COLO829 (cell line): Measurements from ENCODE around the gene HOXC10.

Source experiments
- DNase-seq: peaks from one replicate; pipeline ENCODE4 v3.0.0; 2012; ENCODE audit warnings: low spot score

Gene HOXC10

DNA sequence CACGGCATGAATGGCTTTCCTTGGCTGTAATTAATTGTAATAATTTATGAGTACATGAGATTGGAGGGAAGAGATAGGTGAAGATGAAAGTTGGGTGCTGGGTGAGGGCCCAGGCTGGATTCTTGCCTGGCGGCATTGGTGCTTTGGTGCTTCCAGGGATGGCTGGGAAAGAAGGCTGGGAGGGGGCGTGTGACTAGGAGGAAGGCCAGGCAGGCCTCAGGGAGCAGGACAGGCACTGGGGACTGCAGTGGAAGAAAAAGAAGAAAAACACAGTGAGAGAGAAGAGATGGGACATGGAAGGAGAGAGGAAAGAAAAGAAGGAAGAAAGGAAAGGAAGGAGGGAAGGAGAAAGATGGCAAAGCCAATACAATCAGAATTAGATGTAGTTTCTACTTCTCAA is 18.7 kb downstream of the HOXC10 start:
- no peak for DNase-seq

DNA sequence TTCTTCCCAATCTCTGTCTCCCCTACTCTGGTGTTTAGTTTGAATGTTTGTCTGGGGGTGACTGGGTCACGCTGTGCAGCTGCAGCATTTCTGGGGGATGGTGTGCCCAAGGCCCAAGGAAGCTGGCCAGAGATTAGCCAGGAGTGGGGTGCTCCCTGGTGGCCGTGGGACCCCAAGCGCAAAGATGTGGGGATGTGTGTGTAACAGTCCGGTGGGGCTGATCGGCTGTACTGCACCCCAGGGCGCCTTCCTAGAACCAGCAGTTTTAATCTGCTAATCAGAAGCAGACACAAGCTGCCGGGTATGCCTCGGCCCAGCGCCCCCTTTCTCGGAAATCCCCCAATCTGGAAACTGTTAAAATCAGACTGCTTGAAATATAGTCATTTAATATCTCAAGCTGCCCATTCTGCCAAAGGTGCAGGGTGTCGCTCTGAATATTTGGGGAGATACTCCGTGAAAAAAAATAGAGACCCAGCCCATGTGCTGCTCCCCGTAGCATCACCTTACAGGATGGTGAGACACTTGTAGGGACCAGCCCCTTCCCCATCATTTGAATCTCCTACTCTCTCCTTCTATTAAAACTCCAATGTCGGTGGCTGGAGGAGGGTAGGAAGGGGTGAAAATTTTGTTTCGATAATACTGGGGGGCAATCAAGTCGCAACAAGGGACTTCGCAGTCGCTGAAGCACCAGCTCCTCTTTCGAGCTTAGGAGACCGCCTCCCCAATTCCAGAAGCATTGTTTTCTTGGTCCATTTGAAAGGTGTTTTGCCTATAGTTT is 19.3 kb downstream of the HOXC10 start:
- no peak for DNase-seq

DNA sequence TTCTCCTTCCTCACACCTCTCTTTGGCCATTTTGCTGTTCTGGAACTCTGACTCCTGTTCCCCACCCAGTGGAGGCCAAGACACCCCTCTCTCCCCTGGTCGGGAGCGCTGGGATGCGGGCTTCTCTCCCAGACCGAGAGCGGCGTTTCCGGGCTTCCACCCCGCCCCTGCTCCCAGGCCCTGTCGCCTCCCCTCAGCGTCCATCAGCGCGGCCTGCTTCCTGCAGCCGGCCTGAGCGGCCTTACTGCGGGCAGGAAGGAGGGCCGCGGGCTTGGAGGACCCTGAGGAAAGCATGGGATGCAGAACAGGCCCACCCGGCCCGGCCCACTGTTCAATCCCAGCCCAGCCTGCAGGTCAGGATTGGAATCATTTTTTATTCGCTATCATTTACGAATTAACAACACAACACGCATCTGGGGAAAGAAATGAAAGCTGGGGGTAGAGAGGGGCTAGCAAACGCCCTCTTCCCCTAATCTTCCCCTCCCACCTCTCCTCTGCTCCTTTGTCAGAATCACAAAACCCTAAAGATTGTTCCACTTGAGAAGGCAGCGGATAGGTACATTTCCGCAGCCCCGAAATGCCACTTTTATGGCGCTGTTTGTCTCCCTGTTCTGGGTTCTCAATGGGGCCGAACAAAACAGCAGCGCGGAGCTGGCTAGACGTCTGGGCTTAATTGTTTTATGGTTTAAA is 20.0 kb downstream of the HOXC10 start:
- no peak for DNase-seq

DNA sequence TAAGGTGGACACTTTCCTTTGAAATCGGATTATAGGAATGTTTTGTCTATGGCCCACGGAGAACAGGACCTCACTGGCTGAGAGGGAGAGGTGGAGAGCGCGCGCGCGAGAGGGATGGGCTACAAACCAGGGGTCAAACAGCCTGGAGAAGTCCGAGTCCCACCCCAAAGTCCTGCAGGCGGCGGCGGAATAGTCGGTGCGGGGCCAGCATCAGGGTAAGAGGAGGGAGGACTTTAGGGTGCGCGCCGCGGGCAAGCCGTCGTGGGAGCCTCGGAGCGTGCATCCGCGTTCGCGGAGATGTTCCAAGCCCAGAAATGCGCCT is 20.5 kb downstream of the HOXC10 start:
- no peak for DNase-seq

DNA sequence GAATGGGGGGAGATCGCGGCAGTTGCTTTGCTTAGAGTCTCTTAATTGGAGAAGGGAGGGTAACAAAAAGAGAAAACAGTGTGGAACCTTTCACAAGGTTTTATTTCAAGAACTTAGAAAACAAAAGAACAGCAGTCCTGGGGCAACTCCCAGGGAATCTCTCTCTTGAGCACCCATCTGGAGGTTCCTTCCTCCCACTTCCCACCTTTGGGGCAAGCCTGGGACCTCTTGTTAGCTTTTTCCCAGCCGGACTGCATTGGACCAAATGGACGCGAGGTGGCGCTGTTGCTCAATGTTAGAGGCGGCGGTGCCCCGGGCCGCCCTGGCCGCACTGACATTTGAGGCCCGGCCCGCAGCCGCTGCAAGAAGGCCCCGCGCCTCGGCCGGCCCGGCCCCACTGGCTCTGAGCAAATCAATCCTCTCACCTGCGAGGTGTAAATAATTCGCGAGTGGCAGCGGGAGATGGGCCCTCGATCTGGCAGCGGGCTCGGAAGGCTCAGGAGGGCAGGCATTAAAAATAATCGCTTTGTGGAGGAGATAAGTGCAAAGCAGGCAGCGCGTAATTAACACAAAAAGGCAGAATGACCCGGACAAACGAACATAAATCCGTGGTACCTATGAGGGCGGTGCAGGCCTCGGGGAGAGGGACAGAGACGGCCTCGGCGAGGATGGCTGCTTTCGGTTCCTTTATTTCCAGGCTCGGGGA is 21.1 kb downstream of the HOXC10 start:
- DNase-seq: peak; percentile 67

DNA sequence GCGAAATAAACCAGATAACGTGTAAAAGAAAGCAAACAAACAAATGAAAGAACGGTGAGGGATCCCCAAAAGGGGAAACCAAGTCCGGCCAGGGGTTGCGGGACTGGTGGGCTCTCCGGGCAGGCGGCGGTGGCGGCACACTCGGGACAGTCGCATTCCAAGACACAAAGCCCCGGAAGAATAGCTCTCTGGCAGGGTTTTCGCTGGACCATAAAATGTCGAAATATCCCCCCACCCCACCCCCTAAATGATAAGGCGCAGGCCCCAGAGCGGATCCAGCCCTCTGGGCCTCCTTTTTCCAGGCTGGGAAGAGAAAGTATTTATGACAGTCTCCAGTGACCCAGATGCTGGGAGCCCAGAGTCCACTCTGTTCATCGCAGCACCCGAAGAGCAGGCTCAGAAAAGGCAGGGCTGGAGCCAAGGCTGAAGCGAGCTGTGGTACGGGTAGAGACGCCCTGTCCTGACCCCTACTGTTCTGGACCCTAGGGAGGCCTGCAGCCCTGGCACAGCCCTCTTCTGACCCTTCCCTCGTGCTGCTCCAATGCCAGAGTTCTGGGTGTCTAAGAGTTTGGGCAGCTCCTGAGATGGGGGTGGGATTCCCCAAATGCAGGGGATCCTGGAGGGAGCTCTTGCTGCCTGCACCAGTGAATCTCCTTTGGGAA is 21.7 kb downstream of the HOXC10 start:
- no peak for DNase-seq

DNA sequence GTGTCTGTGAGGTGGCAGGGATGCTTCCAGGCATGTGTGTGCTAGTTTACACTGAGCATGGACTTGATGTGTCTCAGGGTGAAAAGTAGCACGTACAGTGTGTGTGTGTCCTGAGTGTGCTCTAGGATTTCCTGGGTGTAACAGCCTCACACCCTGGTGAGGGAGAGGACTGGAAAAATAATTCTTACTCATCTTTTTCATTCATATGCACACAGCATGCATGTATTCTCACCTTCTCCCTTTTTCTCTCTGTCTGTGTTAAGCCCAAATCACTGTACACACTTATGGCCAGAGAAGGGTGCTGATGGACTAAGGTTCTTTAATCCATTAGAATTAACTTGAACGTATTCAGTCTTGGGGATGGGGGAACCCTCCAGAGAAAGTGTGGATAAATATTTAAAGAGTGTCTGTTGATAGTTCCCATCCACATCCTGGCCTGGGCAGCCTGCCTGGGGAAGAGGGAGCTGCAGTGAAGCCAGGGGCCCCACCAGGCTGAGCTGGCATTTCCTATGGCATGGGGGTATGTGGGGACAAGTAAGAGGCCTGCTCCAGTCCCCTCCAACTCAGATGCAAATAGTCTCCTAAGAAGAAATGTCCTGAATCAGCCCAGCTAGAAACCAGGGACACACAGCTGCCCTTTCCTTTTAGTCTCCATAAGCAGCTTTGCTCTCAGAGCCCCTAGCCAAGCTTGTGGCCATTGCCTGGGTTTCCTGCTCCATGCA is 22.8 kb downstream of the HOXC10 start:
- DNase-seq: no peak

DNA sequence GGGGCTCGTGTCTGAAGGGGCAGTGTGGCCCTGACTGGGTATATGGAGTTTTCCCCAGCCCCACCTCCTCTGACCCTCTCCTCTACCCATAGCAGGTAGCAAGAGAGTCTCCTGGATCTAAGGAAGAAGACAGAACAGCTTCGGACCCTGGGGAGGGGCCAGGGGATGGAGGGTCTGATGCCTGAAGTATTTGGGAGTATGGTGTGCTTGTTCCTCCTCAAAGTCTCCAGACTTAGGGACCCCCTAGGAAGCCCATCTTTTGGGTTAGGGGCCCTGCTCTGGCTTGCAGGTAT is 23.3 kb downstream of the HOXC10 start:
- DNase-seq: no peak

DNA sequence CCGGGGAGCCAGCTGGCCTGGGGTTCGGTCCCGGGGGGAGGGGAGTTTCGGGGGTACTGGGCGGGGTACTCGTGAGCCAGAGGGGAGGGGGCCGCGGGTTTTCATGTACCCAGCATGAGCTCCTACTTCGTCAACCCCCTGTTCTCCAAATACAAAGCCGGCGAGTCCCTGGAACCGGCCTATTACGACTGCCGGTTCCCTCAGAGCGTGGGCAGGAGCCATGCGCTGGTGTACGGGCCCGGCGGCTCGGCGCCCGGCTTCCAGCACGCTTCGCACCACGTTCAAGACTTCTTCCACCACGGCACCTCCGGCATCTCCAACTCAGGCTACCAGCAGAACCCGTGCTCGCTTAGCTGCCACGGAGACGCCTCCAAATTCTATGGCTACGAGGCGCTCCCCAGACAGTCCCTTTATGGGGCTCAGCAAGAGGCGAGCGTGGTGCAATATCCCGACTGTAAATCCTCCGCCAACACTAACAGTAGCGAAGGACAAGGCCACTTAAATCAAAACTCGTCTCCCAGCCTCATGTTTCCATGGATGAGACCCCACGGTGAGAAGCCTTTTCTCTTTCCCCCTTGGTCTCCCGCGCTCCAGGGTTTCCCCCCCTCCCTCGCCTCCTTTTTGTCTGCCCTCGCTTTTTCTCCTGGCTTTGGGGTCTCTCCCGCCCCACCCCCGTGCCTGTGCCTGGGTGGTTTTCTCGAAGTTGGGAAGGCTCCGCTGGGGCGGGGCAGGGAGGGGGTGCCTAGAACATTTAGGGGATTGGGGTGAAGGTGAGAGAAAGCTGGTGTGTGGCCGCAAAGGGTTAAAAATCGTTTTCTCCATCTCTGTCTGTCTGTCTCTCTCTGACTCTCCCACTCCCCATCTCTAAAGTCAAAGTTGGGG is 24.5 kb downstream of the HOXC10 start:
- no peak for DNase-seq

DNA sequence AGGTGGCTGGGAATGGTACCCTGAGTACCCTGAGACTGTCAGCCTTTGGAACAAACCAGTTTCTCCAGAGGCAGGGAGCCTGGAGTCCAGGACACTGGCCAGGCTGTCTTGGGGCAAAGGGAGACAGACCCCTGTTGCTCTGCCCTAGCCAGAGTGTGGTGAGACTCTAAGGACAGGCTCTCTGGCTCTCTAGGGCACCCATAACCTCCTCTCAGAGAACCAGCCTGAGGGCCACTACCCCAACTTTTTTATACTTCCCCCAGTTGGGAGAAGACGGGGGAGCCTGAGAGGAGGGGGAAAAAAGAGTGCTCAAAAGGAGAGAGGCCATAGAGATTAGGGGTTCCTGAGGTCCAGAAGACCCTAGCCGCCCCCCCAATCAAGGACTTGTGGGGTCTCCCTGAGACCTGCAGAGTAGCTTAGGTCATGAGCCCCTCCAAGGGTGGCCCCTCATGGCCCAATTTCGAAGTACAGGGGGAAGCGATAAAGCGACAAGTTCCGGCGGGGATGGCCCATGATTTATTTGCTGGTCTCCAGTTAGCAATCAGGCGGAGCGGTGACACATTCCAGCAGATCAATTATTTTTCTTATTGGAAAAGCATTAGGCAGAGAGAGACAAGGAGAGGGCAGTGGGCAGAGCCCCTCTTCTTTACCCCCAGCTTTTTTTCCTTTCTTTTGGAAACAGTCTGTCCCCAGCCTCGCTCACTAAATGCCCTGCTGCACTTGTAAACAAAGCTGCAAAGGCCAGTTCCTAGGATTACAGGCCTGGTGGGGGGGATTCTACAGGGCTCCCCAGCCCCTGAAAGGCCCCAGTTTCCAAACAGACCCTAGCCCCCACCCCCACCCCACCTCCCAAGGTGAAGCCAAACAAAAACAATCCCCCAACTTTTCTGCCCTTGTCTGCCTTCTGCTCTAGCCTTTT is 25.4 kb downstream of the HOXC10 start:
- DNase-seq: no peak

DNA sequence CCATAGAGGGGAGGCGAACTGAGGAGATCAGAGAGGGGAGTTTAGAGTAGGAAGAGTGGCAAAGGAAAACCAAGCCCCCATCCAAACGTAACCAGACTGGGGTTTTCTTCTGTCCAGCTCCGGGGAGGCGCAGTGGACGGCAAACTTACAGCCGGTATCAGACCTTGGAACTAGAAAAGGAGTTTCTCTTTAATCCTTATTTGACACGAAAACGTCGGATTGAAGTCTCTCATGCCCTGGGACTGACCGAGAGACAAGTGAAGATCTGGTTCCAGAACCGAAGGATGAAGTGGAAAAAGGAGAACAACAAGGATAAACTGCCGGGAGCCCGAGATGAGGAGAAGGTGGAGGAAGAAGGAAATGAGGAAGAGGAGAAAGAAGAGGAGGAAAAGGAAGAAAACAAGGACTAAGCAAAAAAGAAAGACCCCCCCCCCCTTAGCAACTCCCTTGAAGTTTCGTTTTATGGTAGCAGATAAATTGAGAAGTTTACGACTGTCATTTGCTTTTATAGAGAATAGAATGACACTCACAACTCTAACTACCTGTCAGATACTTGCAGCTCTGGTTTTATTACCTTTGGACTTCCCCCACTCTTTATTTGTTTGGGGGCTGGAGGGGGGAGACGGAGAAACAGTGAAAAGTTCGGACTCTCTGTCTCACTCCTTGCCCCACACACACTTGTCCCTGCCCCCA is 26.2 kb downstream of the HOXC10 start:
- DNase-seq: no peak

DNA sequence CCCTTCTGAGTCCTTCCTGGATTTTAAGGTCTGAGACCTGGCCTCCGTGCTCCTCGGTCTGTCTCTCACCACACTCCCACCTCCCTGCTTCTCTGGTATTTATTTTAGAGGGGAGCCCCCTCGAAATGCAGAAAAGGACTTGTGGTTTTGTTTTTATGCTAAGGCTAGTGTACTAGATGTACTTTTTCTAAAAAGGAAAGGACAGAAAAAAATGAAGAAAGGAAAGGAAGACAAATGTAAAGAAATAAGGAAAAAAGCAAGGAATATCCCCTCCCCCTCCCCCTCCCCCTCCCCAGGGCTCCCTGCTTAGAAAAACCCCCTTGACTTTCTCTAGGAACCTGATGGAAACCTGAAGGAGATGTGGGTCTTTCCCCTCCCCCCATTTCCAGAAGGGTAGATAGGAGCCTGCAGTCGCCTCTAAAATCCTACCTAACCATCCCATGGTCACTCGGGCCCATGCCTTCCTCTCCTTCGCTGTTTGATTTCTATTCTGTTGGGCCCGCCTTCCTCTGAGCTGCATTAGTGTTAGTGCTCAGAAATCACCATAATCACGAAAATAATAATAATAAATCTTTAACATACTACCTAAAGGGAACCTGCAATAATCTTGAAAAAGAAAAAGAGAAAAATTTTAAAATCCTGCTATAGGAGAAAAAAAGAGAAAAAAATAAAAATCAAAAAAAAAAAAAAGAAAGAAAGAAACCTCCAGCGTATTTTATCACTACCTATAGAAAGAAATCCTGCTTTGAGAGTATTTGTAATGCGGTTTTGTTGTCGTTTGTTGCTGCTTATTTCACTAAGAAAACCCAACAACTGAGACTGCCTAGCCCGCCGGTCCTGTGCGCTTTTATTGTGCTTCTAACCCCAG is 27.0 kb downstream of the HOXC10 start:
- no peak for DNase-seq

DNA sequence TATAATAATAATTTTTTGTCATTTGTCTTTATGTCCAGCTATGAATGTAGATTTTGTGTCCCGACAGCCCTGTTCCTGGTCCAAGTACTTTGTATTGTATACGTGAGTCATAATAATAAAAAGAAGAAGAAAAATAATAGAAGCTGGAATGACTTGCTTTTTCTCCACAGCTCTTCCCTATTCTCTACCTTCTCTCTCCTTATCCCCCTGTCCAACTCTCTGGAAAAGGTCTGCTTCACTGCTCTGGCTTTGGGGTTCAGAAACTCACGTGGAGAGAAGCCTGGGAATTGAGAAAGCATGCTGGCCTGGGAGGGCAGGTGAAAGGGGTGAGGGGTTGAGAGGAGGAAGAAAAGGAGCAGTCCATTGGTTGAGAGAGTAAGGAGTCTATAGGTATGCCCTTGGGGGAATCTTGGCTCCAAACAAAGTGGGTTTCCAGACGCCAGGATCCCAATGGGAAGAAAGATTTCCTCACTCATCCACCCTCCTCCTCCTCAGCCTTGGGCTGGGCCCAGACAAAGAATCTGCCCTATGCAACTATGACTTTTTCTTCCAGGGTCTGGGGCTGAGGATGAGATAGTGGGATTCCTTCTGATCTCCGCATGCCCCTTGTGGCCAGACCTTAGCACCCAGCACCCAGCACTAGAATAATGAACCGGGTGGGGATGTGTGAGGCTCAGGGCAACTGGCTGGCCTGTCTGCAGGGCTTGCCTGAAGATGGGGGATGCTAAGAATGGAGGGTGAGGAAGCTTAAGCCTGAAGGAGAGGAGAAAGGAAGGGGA is 27.9 kb downstream of the HOXC10 start:
- no peak for DNase-seq

DNA sequence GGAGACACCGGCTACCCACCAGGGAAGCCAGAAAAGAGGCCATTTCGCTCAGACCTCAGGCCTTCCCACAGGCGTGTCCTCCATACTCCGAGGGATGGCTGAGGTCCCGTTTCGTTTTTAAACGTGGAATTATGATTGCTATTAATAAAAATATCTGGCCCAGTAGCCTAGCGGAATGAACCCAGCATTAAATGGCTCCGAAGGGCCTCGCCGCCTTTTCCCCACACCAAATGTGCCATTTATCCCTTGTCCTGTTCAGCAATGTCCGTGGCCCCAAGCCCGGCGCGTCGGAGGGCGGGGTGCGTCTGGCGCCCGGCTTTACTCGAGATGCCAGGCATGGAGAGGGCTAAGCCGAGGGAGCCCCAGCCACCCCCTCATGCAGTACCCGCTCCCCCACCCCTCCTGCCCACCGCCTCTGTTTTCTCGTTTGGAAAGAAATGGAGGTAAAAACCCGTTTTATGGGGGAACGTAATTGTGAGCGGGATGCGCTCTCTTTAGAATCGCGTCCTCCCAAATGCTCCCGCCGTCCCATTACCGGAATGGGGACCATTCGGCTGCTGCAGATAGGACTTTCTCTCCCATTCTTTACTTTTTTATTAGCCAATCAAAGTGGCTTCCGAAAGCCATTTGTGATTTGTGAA is 29.6 kb downstream of the HOXC10 start:
- DNase-seq: no peak

DNA sequence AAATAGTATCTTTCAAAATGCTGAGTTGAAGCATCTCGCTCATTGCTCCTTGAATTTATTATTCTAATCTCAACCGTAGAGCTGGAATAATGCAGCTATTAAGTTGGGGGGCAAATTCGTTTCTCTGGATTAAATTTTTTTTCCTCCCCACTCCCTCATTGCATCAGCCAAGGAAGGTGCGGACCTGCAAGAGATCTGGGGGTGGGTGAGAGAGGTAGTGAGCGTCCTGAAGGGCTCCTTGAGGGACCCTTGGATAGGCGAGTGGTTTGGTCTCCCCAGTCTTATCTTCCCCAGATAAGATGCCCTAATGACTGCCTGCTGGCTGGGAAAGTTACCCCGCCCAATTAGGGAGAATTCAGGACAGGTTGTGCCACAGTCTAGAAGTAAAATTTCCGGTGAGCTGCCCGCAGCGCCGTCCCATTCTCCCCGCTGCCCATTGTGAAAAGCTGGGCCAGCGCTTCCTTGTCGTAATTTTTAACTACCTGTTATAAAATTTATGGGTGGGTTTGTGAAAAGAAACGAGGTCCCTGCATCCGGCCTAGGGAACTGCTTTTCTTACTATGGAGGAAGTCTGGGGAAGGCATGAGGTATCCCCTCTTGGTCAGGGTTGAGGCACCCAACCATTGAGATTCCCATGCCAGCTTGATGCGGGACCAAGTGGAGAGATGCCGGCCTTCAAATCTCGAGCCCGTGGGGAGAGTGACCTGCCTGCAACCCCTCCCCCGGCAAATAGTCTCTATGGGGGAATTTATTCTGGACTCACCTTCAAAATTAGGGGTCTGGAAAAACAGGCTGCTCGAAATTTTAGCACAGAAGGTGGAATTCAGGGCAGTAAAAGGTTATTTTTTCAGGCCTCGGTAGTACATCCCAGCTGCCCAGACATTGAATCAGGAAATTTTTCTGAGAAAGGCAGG is 30.3 kb downstream of the HOXC10 start:
- no peak for DNase-seq

DNA sequence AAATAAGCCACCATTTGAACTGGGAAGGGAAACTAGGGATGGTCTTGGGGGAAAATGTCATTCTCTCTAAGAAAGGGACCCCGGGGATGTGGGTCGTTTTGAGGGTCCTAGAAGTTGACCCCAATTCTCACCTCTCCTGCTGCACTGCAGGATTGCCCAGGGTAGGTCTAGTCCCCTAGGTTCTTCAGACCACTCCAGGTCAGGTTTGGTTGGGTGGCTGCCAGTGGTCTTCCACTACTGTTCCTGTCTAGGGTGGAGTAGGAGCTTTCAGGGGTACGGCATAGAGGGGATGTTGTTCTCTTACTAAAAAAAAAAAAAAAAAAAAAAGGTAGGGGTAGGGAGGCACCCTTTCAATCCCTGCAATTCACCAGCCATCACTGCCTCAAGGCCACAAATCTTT is 31.1 kb downstream of the HOXC10 start:
- no peak for DNase-seq
